NB4 (cell line): ENCODE results near the gene HNRNPK.

ENCODE experiments used
- DNase-seq: peaks from one replicate; pipeline ENCODE4 v3.0.0; 2010; ENCODE audit warnings: low read depth
- H3K4me3 ChIP-seq: one replicate; pipeline ENCODE4 v1.5.1; 2011; ENCODE audit warnings: mild to moderate bottlenecking, low read depth, low read length, moderate library complexity
- CTCF ChIP-seq: IDR thresholded peaks from one replicate; pipeline ENCODE4 v1.5.1; 2012; ENCODE audit warnings: low read depth, low read length
- MAX ChIP-seq: IDR thresholded peaks from 2 replicates; pipeline ENCODE4 v1.6.1; 2011; ENCODE audit warnings: low read depth, low read length
- MYC ChIP-seq: IDR thresholded peaks from 2 replicates; pipeline ENCODE4 v1.6.1; 2011; ENCODE audit warnings: low read depth, low read length
- POLR2A ChIP-seq: IDR thresholded peaks from 2 replicates; pipeline ENCODE4 v1.6.1; 2011; ENCODE audit warnings: mild to moderate bottlenecking; ENCODE audit not compliant: insufficient read length; ENCODE audit errors: extremely low read depth

The HNRNPK gene

GRCh38 chr9:83936523-83936922, 43.5 kb downstream of the HNRNPK start:
- no peak for TF ChIP-seq MAX
- no peak for TF ChIP-seq MYC
- TF ChIP-seq CTCF, result no peak
- no peak for TF ChIP-seq POLR2A
- no peak for DNase-seq
- H3K4me3 ChIP-seq, result no peak overlapping the region

- no peak overlapping the region for H3K4me3 ChIP-seq
- no peak for DNase-seq
- TF ChIP-seq CTCF, result no peak
- TF ChIP-seq POLR2A, result no peak
- TF ChIP-seq MAX, result no peak
- no peak for TF ChIP-seq MYC
These were observed 44.6 kb downstream of the HNRNPK start for GRCh38 chr9:83935276-83935935.

GRCh38 chr9:83934569-83935275, 45.3 kb downstream of the HNRNPK start:
- H3K4me3 ChIP-seq, result no peak overlapping the region
- TF ChIP-seq MAX, result peak; percentile 50
- no peak for TF ChIP-seq CTCF
- no peak for TF ChIP-seq MYC
- peak; percentile 79 for DNase-seq

- no peak for TF ChIP-seq CTCF
- no peak for TF ChIP-seq MYC
- no peak for TF ChIP-seq MAX
- TF ChIP-seq POLR2A, result no peak
- H3K4me3 ChIP-seq, result no peak overlapping the region
- DNase-seq, result peak; percentile 47
These were observed 46.2 kb downstream of the HNRNPK start for GRCh38 chr9:83933790-83934189.

- DNase-seq, result no peak
These were observed 47.2 kb downstream of the HNRNPK start for GRCh38 chr9:83932851-83933250.

More at GRCh38 chr9:83932851-83933250, 47.2 kb downstream of the HNRNPK start:
- TF ChIP-seq POLR2A (no peak), MYC (no peak), CTCF (no peak), MAX (no peak)
- H3K4me3 ChIP-seq, result no peak overlapping the region
